ENCODE measurements around the gene UNC5B. TPM values are rescaled to one million over a fixed set of nuclear protein-coding genes. Genes with fewer than 3 reads are reported as not detected.

UNC5B gene
- total and polyA plus RNA-seq, 2 donors (not counting 1 experiment from before 2014, with no cell fraction given) = 2.5 to 60.8 TPM

- TF ChIP-seq EZH2 (IDR thresholded peaks at IDR 0.05; ENCODE audit: low read length, missing control alignments) = no peak
- no peak for TF ChIP-seq CTCF (conservative IDR thresholded peaks at IDR 0.05 in 1 of 2, IDR thresholded peaks at IDR 0.05 in 1 of 2; ENCODE audit: low read depth in 1 of 2, low read length in 2 of 2)
- Histone ChIP-seq H3K4me2 (ENCODE audit: extremely low read depth, insufficient read depth, low read length) (no peak overlapping the region), H3K4me3 (replicated peaks in 1 of 4; ENCODE audit: control extremely low read depth in 1 of 4, insufficient read depth in 1 of 4, low read depth in 3 of 4, low read length in 4 of 4) (no peak overlapping the region), H3K9ac (ENCODE audit: insufficient read depth, low read length) (no peak overlapping the region), H3K79me2 (ENCODE audit: control insufficient read depth, insufficient read depth, low read length) (no peaks in the 10 kb centered on the region), H3K27me3 (ENCODE audit: control insufficient read depth, insufficient read depth, low read length) (peaks cover 29% of the 10 kb centered on the region), H4K20me1 (ENCODE audit: control insufficient read depth, extremely low read depth, insufficient read depth, low read length) (no peaks in the 10 kb centered on the region), H3K36me3 (ENCODE audit: control insufficient read depth, insufficient read depth, low read length) (no peaks in the 10 kb centered on the region), H3K9me3 (ENCODE audit: control insufficient read depth, insufficient read depth, low read depth, low read length) (no peaks in the 10 kb centered on the region), H3K4me1 (ENCODE audit: control insufficient read depth, extremely low read depth, insufficient read depth, low read length) (no peaks in the 10 kb centered on the region), H2AFZ (ENCODE audit: low read length) (no peak overlapping the region), H3K27ac (ENCODE audit: insufficient read depth, low read length) (no peak overlapping the region)
- DNase-seq (ENCODE audit: low read depth in 2 of 2) = no peak
Observed at GRCh38 chr10:71206911-71207310, 5.5 kb upstream of the UNC5B start.

- Histone ChIP-seq H3K27ac (ENCODE audit: insufficient read depth, low read length) (no peak overlapping the region), H3K4me2 (ENCODE audit: extremely low read depth, insufficient read depth, low read length) (no peak overlapping the region), H4K20me1 (ENCODE audit: control insufficient read depth, extremely low read depth, insufficient read depth, low read length) (no peaks in the 10 kb centered on the region), H3K36me3 (ENCODE audit: control insufficient read depth, insufficient read depth, low read length) (no peaks in the 10 kb centered on the region), H3K4me1 (ENCODE audit: control insufficient read depth, extremely low read depth, insufficient read depth, low read length) (no peaks in the 10 kb centered on the region), H3K4me3 (replicated peaks in 1 of 4; ENCODE audit: control extremely low read depth in 1 of 4, insufficient read depth in 1 of 4, low read depth in 3 of 4, low read length in 4 of 4) (no peak overlapping the region), H3K27me3 (ENCODE audit: control insufficient read depth, insufficient read depth, low read length) (peaks cover 29% of the 10 kb centered on the region), H3K79me2 (ENCODE audit: control insufficient read depth, insufficient read depth, low read length) (no peaks in the 10 kb centered on the region), H2AFZ (ENCODE audit: low read length) (no peak overlapping the region), H3K9ac (ENCODE audit: insufficient read depth, low read length) (no peak overlapping the region), H3K9me3 (ENCODE audit: control insufficient read depth, insufficient read depth, low read depth, low read length) (no peaks in the 10 kb centered on the region)
- TF ChIP-seq CTCF (conservative IDR thresholded peaks at IDR 0.05 in 1 of 2, IDR thresholded peaks at IDR 0.05 in 1 of 2; ENCODE audit: low read depth in 1 of 2, low read length in 2 of 2) (no peak), EZH2 (IDR thresholded peaks at IDR 0.05; ENCODE audit: low read length, missing control alignments) (no peak)
- no peak for DNase-seq (ENCODE audit: low read depth in 2 of 2)
Observed at GRCh38 chr10:71207578-71207977, 4.8 kb upstream of the UNC5B start.

- no peak overlapping the region for H3K4me3 ChIP-seq (replicated peaks in 1 of 4; ENCODE audit: control extremely low read depth in 1 of 4, insufficient read depth in 1 of 4, low read depth in 3 of 4, low read length in 4 of 4)
- no peak for DNase-seq (ENCODE audit: low read depth in 2 of 2)
- no peaks in the 10 kb centered on the region for H4K20me1 ChIP-seq (ENCODE audit: control insufficient read depth, extremely low read depth, insufficient read depth, low read length)
- H2AFZ ChIP-seq (ENCODE audit: low read length) = no peak overlapping the region
- TF ChIP-seq EZH2 (IDR thresholded peaks at IDR 0.05; ENCODE audit: low read length, missing control alignments) (no peak), CTCF (conservative IDR thresholded peaks at IDR 0.05 in 1 of 2, IDR thresholded peaks at IDR 0.05 in 1 of 2; ENCODE audit: low read depth in 1 of 2, low read length in 2 of 2) (no peak)
- no peak overlapping the region for H3K9ac ChIP-seq (ENCODE audit: insufficient read depth, low read length)
- H3K4me1 ChIP-seq (ENCODE audit: control insufficient read depth, extremely low read depth, insufficient read depth, low read length) = no peaks in the 10 kb centered on the region
- no peaks in the 10 kb centered on the region for H3K36me3 ChIP-seq (ENCODE audit: control insufficient read depth, insufficient read depth, low read length)
- no peaks in the 10 kb centered on the region for H3K9me3 ChIP-seq (ENCODE audit: control insufficient read depth, insufficient read depth, low read depth, low read length)
- H3K4me2 ChIP-seq (ENCODE audit: extremely low read depth, insufficient read depth, low read length) = no peak overlapping the region
- H3K79me2 ChIP-seq (ENCODE audit: control insufficient read depth, insufficient read depth, low read length) = no peaks in the 10 kb centered on the region
- H3K27ac ChIP-seq (ENCODE audit: insufficient read depth, low read length) = no peak overlapping the region
- H3K27me3 ChIP-seq (ENCODE audit: control insufficient read depth, insufficient read depth, low read length) = peaks cover 29% of the 10 kb centered on the region
Observed at GRCh38 chr10:71209352-71209715, 3.0 kb upstream of the UNC5B start.

All from fibroblast of lung (primary cell).